LNCAP (cell line): ENCODE measurements around the gene SCFD2.

Experiments used
- TF ChIP-seq, protein P1 (sequence below): fragments of 450-650 bp; IDR thresholded peaks from 2 replicates; pipeline ENCODE4 v1.5.1; 2017; ENCODE audit warnings: mild to moderate bottlenecking

SCFD2 gene

DNA sequence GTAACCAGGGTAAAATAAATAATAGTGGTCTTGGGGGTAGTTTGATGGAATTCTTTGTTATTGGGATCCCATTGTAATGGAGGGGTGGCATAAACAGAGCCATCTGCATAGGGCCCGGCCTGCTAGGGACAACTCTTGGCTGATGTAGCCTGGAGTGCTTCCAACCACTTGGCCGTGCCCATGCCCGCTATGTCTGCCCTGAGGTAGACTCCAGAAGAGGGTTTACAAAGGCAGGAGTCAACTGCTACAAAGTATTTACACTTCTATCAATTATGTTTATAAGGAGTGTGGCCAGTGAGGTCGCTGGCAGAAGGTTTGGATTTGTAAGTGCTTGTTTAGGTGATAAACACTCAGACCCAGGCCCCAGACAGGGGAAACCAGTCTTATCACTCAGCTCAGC is 495.6 kb downstream of the SCFD2 start:
- TF ChIP-seq, protein P1, sequence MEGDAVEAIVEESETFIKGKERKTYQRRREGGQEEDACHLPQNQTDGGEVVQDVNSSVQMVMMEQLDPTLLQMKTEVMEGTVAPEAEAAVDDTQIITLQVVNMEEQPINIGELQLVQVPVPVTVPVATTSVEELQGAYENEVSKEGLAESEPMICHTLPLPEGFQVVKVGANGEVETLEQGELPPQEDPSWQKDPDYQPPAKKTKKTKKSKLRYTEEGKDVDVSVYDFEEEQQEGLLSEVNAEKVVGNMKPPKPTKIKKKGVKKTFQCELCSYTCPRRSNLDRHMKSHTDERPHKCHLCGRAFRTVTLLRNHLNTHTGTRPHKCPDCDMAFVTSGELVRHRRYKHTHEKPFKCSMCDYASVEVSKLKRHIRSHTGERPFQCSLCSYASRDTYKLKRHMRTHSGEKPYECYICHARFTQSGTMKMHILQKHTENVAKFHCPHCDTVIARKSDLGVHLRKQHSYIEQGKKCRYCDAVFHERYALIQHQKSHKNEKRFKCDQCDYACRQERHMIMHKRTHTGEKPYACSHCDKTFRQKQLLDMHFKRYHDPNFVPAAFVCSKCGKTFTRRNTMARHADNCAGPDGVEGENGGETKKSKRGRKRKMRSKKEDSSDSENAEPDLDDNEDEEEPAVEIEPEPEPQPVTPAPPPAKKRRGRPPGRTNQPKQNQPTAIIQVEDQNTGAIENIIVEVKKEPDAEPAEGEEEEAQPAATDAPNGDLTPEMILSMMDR = no peak

DNA sequence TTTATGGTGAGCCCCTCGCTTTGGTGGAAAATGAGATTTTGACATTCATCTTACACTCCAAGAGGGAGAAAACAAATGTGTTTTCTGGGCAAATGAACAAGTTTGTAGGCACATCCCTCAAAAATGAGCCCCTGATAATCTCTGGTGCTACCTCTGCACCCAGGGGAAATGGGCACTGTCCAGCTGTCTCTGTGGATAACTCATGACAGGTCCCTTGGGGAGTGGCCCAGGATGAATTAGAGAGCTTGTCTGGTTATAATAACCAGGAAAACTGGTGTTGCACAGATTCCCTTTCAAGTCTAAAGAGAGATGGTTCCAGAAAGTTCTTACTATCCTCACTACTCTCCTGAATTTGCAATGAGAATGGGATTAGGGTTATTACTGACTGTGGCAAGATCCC is 496.2 kb downstream of the SCFD2 start:
- TF ChIP-seq, protein P1 = no peak

DNA sequence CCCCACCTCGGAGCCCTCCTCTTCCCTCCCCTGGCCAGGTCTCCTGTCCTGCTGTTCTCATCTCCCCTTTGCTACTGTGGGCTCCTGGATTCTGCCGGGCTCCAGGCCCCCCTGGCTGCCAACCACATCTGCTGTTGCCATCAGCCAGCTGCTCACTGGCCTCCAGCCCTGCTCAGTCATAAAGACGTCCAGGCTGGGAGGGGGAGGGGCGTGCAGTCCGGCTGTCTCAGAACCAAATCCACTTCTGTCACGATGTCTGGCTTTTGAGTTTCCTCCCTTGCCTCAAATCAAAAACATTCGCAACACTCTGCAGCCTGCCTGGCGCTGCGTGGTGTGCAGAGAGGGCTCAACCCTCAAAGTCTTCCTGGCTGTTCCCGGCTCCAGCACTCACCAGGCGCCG is 496.7 kb downstream of the SCFD2 start:
- TF ChIP-seq, protein P1 = no peak

DNA sequence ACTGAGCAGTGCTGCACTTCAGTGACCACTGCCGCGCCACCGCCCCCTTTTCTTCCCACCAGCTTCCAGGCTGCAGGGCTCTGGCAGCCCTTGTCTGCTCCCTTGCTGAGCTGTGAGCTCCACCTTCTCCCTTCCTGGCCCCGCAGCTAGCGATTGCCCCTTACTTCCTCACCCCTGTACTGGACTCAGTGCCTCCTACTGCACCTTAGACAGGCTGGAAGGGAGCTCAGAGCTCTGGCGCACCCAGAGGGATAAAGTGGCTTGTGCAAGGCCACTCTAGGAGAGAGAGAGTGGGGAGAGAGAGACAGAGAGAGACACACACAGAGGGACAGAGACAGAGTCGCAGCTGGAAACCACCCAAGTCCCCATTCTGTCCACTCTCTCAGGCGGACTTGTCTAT is 497.7 kb downstream of the SCFD2 start:
- TF ChIP-seq, protein P1 = no peak

DNA sequence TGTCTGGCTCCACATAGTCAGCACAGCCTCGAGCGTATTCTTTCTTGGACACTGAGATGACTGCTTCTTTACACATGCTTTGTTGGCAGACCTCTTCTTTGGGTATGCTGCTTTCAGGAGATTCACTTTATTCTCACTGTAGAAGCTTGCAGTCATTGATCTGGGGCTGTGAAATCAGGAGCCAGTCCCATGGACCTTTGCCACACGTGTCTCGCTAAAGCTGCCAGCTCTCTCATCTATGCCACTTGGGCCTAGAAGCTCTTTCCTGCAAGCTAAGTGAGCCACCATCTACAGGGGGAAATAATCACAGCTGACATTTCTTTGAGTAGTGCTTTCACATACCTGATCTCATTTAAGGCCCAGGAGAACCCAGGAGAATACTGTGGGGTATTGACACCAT is 498.7 kb downstream of the SCFD2 start:
- TF ChIP-seq, protein P1 = no peak

DNA sequence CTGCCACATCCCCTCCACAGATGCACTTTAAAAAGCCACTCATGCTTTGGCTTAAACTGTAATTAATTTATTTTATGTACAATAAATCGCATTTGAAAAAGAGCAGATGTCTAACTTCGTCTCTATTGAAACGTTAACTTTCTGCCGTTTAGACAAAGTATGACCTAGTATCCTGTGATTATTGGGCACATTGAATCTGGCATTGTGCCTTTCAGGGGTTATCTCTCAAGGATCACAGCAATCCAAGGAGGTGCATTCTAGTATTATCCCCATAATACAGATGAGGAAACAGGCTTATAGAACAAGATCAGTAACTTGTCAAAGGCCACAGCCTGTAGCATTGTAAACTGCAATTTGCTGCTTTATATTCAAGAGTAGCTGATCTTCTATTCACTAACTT is 499.1 kb downstream of the SCFD2 start:
- TF ChIP-seq, protein P1 = no peak

DNA sequence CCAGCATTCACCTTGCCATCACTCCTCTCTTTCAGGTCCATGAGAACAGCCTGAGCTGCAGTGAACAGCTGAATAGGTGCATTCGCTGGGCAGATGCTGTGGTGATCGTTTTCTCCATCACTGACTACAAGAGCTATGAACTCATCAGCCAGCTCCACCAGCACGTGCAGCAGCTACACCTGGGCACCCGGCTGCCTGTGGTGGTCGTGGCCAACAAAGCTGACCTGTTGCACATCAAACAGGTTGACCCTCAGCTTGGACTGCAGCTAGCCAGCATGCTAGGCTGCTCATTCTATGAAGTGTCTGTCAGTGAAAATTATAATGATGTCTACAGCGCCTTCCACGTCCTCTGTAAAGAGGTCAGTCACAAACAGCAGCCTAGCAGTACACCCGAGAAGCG is 500.6 kb downstream of the SCFD2 start:
- TF ChIP-seq, protein P1 = no peak

DNA sequence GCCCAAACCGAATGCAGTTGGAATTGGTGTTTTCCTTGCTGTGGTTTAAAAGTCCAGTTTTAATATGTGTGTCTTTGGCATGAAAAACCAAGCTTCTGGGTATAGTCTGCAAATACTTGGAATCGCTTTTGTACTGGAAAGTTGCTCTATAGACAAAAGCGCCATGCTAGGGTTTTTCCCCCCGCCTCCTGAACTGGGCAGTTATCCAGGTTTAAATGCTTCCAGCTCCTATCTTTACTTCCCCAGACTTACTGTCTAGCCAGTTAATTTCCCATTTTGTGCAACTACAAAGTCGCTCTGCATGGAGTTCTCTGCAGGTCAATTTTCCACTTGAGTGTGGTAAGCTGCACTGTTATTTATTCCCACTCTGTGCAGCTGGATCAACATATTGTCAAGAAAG is 501.1 kb downstream of the SCFD2 start:
- TF ChIP-seq, protein P1 = no peak
